Activated T-helper 1 cell treated with anti-CD3 and anti-CD28 coated beads, Interleukin-12 subunit alpha, Interleukin-12 subunit beta, Interleukin-2, Interleukin-4 antibody, amounts not matched to agents 30 ng/mL and 10 ng/mL and 1 ng/mL, durations not matched to agents 14 hours and 24 hours and 36 hours (primary cell): ENCODE measurements around the gene KCNQ4. TPM values are rescaled to one million over a fixed set of nuclear protein-coding genes. Genes with fewer than 3 reads are reported as not detected.

Experiments used
- DNase-seq: peaks from one replicate; pipeline ENCODE4 v3.0.0; 2021; ENCODE audit warnings: low spot score
- H3K27ac Mint-ChIP-seq: one replicate; pipeline ENCODE4 v1.8.0; 2021; ENCODE audit warnings: mild to moderate bottlenecking, mixed read lengths
- H3K27me3 Mint-ChIP-seq: one replicate; pipeline ENCODE4 v1.8.0; 2022; ENCODE audit warnings: mild to moderate bottlenecking, moderate library complexity, mixed read lengths; ENCODE audit not compliant: insufficient read depth
- H3K36me3 Mint-ChIP-seq: one replicate; pipeline ENCODE4 v1.8.0; 2021; ENCODE audit warnings: low read depth, mixed read lengths
- H3K4me1 Mint-ChIP-seq: one replicate; pipeline ENCODE4 v1.8.0; 2021; ENCODE audit warnings: low read depth, mixed read lengths
- H3K4me3 Mint-ChIP-seq: one replicate; pipeline ENCODE4 v1.8.0; 2021; ENCODE audit warnings: mild to moderate bottlenecking, moderate library complexity, mixed read lengths
- H3K9me3 Mint-ChIP-seq: one replicate; pipeline ENCODE4 v1.8.0; 2021; ENCODE audit warnings: mixed read lengths
- intact Hi-C: fragments of 100-400 bp; cut with micrococcal nuclease; formaldehyde crosslinking; loops from one replicate; pipeline ENCODE4 v1.15.1; 2024
- total RNA-seq: library from RNA; stranded (reverse); gene quantifications from 2 replicates; pipeline ENCODE4 v1.2.3, GENCODE V29; 2022

Gene KCNQ4
- total RNA-seq, 1 donor from 2014 or later, result 0.88 TPM

GRCh38 chr1:40746344-40747090 lies 37.1 kb upstream of the KCNQ4 start:
- Mint-ChIP-seq H3K27me3 (no peaks in the 10 kb centered on the region), H3K27ac (no peak overlapping the region), H3K4me3 (no peak overlapping the region), H3K4me1 (peaks cover 55% of the 10 kb centered on the region), H3K36me3 (peaks cover 59% of the 10 kb centered on the region), H3K9me3 (no peaks in the 10 kb centered on the region)
- intact Hi-C loops, result no loop called here
- DNase-seq, result no peak

GRCh38 chr1:40748841-40749718 lies 34.5 kb upstream of the KCNQ4 start:
- Mint-ChIP-seq H3K27ac (no peak overlapping the region), H3K4me1 (peaks cover 65% of the 10 kb centered on the region), H3K9me3 (no peaks in the 10 kb centered on the region), H3K27me3 (no peaks in the 10 kb centered on the region), H3K36me3 (peaks cover 58% of the 10 kb centered on the region), H3K4me3 (no peak overlapping the region)
- no peak for DNase-seq
- intact Hi-C loops, result no loop called here

- intact Hi-C loops, result loop anchor here (5.0 kb wide), 1 partner anchor 83 kb away; the partner anchor contains the start of gene RIMS3
- H3K27ac Mint-ChIP-seq, result no peak overlapping the region
- H3K4me1 Mint-ChIP-seq, result peaks cover 64% of the 10 kb centered on the region
- H3K4me3 Mint-ChIP-seq, result no peak overlapping the region
- DNase-seq, result no peak
- peaks cover 63% of the 10 kb centered on the region for H3K36me3 Mint-ChIP-seq
- H3K9me3 Mint-ChIP-seq, result no peaks in the 10 kb centered on the region
- H3K27me3 Mint-ChIP-seq, result no peaks in the 10 kb centered on the region
Measured at GRCh38 chr1:40749817-40750216, 33.8 kb upstream of the KCNQ4 start.

GRCh38 chr1:40750451-40750908 lies 33.1 kb upstream of the KCNQ4 start:
- no peaks in the 10 kb centered on the region for H3K27me3 Mint-ChIP-seq
- intact Hi-C loops, result loop anchor here (5.0 kb wide), 1 partner anchor 83 kb away; the partner anchor contains the start of gene RIMS3
- no peak overlapping the region for H3K27ac Mint-ChIP-seq

GRCh38 chr1:40751802-40752201 lies 31.8 kb upstream of the KCNQ4 start:
- intact Hi-C loops, result loop anchor here (2.0 to 5.0 kb wide), 2 partner anchors 59 to 85 kb away; partner anchors contain the start of gene RIMS3
- Mint-ChIP-seq H3K36me3 (peaks cover 64% of the 10 kb centered on the region), H3K9me3 (no peaks in the 10 kb centered on the region), H3K4me3 (no peak overlapping the region), H3K4me1 (peaks cover 44% of the 10 kb centered on the region), H3K27ac (peak overlapping the region; percentile 22), H3K27me3 (no peaks in the 10 kb centered on the region)
- no peak for DNase-seq

More at GRCh38 chr1:40750451-40750908, 33.1 kb upstream of the KCNQ4 start:
- Mint-ChIP-seq H3K4me3 (no peak overlapping the region), H3K4me1 (peaks cover 57% of the 10 kb centered on the region), H3K9me3 (no peaks in the 10 kb centered on the region), H3K36me3 (peaks cover 63% of the 10 kb centered on the region)
- DNase-seq, result no peak

GRCh38 chr1:40753142-40753882 lies 30.3 kb upstream of the KCNQ4 start:
- Mint-ChIP-seq H3K27me3 (no peaks in the 10 kb centered on the region), H3K27ac (peak overlapping the region; percentile 92), H3K36me3 (peaks cover 56% of the 10 kb centered on the region), H3K9me3 (no peaks in the 10 kb centered on the region), H3K4me3 (peak overlapping the region; percentile 70), H3K4me1 (peaks cover 43% of the 10 kb centered on the region)
- intact Hi-C loops, result loop anchor here (1.0 to 5.0 kb wide), 4 partner anchors 11 to 86 kb away; partner anchors contain the start of gene RIMS3
- DNase-seq, result no peak

GRCh38 chr1:40754201-40754600 lies 29.4 kb upstream of the KCNQ4 start:
- Mint-ChIP-seq H3K27me3 (no peaks in the 10 kb centered on the region), H3K9me3 (no peaks in the 10 kb centered on the region), H3K27ac (no peak overlapping the region), H3K4me3 (no peak overlapping the region), H3K4me1 (peaks cover 43% of the 10 kb centered on the region), H3K36me3 (peaks cover 52% of the 10 kb centered on the region)
- DNase-seq, result no peak
- intact Hi-C loops, result loop anchor here (5.0 kb wide), 1 partner anchor 87 kb away; the partner anchor contains the start of gene RIMS3

- H3K9me3 Mint-ChIP-seq, result no peaks in the 10 kb centered on the region
- no peak for DNase-seq
- no peaks in the 10 kb centered on the region for H3K27me3 Mint-ChIP-seq
- intact Hi-C loops, result no loop called here
- H3K36me3 Mint-ChIP-seq, result peaks cover 50% of the 10 kb centered on the region
- no peak overlapping the region for H3K27ac Mint-ChIP-seq
- H3K4me1 Mint-ChIP-seq, result peaks cover 39% of the 10 kb centered on the region
- H3K4me3 Mint-ChIP-seq, result no peak overlapping the region
Measured at GRCh38 chr1:40755067-40755466, 28.5 kb upstream of the KCNQ4 start.

GRCh38 chr1:40756523-40756922 lies 27.1 kb upstream of the KCNQ4 start:
- Mint-ChIP-seq H3K27me3 (no peaks in the 10 kb centered on the region), H3K9me3 (no peaks in the 10 kb centered on the region), H3K27ac (no peak overlapping the region), H3K4me3 (no peak overlapping the region), H3K36me3 (peaks cover 49% of the 10 kb centered on the region), H3K4me1 (peaks cover 28% of the 10 kb centered on the region)
- DNase-seq, result no peak
- intact Hi-C loops, result no loop called here

- H3K9me3 Mint-ChIP-seq, result no peaks in the 10 kb centered on the region
- H3K36me3 Mint-ChIP-seq, result peaks cover 54% of the 10 kb centered on the region
- peaks cover 28% of the 10 kb centered on the region for H3K4me1 Mint-ChIP-seq
- no peak overlapping the region for H3K27ac Mint-ChIP-seq
- no peaks in the 10 kb centered on the region for H3K27me3 Mint-ChIP-seq
- no peak for DNase-seq
- H3K4me3 Mint-ChIP-seq, result no peak overlapping the region
- intact Hi-C loops, result no loop called here
Measured at GRCh38 chr1:40757084-40757483, 26.5 kb upstream of the KCNQ4 start.

GRCh38 chr1:40758004-40758403 lies 25.6 kb upstream of the KCNQ4 start:
- peaks cover 54% of the 10 kb centered on the region for H3K36me3 Mint-ChIP-seq
- no peak overlapping the region for H3K27ac Mint-ChIP-seq
- DNase-seq, result no peak
- H3K27me3 Mint-ChIP-seq, result no peaks in the 10 kb centered on the region
- intact Hi-C loops, result no loop called here
- H3K9me3 Mint-ChIP-seq, result no peaks in the 10 kb centered on the region
- peaks cover 28% of the 10 kb centered on the region for H3K4me1 Mint-ChIP-seq
- H3K4me3 Mint-ChIP-seq, result no peak overlapping the region

GRCh38 chr1:40758578-40759343 lies 24.8 kb upstream of the KCNQ4 start:
- Mint-ChIP-seq H3K27me3 (no peaks in the 10 kb centered on the region), H3K36me3 (peaks cover 53% of the 10 kb centered on the region), H3K9me3 (no peaks in the 10 kb centered on the region), H3K4me1 (peaks cover 26% of the 10 kb centered on the region), H3K27ac (no peak overlapping the region), H3K4me3 (no peak overlapping the region)
- no peak for DNase-seq
- intact Hi-C loops, result no loop called here
